HG03378 (cell line): Measurements from ENCODE around the gene FOXN3.
"Not testable (repeated sequence)": the region's sequence is repeated elsewhere in the genome, so short reads cannot be mapped to it uniquely, and the experiment has no call there.

Experiments used
- ATAC-seq: cut with Tn5 transposase; IDR thresholded peaks from one replicate; pipeline ENCODE4 v1.9.1; 2021; ENCODE audit warnings: mild to moderate bottlenecking, moderate library complexity; ENCODE audit not compliant: unreplicated experiment

Gene FOXN3

DNA sequence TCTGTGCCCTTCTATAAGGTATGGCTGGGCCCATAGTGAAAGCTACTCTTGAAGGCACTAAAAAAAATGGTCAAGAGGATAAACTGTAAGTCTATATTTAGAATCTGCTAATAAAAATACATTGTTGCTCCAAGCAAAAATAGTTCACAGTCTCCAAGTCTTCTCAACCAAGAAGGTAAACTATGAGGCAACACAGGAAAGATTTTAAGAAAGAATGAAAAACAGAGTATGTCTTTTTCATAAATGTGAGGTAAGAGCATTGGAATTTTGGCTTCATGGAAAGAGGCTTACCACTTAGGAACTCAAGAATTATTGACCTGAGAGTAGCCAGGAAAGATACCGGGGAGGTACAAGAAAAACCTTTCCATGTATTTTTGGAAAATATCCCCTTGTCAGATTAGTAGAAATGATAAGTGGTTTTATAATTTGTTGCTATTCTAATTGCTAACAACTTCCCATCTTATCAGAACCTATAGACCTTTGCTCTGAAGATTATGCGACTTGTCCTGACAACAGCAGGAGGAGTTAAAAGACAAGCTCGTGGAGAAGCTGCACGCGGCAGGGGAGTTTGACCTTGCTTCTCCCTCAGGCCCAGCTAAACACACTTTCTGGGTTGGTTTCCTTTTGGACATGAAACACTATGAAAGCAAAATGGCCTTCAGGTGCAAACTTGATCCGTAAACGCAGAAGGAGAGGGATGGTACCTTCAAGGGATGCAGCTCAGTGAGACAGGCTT lies 238.1 kb downstream of the FOXN3 start:
- ATAC-seq, result no peak

DNA sequence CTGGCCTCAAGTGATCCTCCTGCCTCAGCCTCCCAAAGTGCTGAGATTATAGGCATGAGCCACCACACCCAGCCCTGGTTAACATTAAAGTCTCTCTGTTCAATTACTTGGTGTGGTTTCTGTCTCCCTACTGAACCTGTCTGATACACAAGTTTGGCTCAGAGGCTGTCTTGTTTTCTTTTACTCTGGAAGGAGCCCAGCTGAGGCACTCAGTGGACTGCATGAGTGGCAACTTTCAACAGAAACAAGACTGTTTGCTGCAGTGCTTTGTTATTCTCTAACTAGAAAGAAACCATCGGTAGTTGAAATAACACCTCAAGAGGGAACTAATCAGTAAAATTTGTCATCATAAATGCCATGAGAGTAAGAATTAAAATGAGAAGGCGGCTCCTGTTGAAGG lies 238.7 kb downstream of the FOXN3 start:
- no peak for ATAC-seq

DNA sequence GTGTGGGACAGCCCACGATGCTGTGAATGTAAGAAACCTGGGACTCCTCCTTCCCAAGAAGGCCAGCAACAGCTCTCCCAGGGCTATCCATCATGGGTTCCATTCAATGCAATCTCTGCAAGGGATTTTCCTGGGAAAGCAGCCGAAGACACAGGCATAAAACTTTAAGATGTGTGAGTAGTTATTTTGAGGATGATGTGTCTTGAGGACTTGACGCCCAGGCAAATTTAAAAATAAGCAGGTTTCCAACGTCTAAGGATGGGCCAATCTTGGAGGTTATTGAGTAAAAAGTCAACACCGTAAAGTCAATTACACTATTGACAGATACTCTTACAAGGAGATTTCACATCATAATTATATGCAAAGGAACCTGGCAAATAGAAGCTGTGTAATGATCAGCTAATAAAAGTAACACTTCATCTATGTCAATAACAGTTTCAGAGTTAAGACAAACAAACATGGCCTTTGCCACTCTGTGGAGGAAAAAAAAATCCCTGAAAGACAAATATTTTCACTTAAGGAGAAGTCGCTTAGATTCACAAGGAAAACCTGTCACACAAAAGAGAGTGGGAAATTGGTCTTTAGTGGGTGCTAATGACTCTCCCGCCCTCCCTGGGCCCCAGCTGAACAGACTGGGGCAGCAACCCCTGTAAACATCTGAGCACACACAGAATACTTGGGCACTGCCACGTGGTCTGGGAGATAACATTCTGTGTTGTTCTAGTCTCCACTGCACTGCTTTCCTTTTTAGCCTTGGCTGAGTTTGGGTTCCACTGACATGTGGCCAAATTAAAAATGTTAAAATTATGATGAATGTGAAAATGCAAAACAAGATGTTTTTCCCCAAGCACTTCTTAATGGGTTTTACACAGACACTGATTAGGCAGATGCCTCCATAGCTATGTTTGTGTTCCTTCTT lies 240.9 kb downstream of the FOXN3 start:
- ATAC-seq, result no peak

DNA sequence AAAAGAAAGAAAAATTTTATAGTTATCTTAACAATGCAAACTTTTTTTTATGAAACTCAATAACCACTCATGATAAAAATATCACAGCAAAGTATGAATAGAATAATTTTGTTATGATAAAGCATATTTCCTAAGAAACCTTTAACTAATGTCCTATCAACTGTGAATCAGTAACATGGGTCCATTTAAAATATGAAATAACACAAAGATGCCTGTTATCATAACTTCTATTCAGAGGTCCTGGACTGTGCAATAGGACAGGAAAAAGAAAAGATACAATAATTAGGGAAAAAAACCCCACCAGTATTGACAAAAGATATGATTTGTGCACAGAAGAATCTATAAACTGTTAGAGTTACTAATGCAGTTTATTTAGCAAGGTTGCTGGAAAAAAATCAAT lies 245.4 kb downstream of the FOXN3 start:
- ATAC-seq, result no peak

DNA sequence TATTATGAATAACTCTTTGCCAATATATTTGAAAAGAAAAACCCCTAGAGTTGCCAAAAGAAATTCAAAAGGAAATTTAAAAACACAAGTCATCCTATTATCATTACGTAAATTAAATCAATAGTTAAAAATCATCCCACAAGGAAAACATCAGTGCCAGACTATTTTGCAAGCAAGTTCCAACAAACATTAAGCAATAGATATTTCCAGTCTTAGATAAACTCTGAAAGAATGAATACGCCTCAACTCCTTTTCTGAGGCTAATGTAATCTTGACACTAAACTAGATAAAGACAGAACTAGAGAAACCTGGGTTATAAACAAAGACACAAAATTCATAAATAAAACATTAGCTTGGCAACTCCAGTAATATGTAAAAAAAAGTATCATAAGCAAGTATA lies 245.9 kb downstream of the FOXN3 start:
- ATAC-seq, result no peak

DNA sequence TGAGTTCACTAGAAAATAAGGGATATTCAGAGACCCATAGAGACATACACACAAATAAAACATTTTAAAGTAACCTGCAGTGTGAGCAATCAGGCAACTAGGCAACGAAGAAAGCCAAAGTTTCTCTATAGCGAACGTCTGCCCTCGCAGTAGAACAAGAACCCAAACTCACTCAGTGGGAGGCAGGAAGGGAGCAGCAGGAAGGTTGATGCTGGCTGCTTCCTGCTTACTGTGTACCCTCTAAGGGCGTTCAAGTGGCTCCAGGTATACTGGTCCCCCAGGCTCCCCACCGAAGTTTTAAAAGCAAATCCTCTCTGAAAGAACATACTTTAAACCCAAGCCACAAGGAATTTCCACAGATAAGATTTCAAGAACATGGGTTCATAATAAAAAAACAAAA lies 249.3 kb downstream of the FOXN3 start:
- ATAC-seq, result no peak

DNA sequence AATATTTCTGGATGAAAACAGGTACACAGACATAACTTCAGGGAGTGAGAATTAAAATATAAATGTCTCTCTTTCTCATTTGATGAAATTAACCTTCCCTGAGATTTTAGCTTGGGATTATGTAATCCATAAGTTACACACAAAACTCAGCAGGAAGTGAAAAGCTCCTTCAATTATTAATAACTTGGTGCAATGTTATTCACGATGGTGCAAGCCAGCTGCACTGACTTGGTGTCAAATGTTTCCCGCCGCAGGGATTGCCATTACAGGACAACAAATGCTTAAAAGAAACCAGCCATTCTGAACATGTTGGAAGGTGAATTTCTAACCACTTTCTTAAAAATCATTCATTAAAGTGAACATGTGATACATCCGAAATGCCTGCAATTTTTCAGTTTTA lies 250.4 kb downstream of the FOXN3 start:
- ATAC-seq, result no peak

DNA sequence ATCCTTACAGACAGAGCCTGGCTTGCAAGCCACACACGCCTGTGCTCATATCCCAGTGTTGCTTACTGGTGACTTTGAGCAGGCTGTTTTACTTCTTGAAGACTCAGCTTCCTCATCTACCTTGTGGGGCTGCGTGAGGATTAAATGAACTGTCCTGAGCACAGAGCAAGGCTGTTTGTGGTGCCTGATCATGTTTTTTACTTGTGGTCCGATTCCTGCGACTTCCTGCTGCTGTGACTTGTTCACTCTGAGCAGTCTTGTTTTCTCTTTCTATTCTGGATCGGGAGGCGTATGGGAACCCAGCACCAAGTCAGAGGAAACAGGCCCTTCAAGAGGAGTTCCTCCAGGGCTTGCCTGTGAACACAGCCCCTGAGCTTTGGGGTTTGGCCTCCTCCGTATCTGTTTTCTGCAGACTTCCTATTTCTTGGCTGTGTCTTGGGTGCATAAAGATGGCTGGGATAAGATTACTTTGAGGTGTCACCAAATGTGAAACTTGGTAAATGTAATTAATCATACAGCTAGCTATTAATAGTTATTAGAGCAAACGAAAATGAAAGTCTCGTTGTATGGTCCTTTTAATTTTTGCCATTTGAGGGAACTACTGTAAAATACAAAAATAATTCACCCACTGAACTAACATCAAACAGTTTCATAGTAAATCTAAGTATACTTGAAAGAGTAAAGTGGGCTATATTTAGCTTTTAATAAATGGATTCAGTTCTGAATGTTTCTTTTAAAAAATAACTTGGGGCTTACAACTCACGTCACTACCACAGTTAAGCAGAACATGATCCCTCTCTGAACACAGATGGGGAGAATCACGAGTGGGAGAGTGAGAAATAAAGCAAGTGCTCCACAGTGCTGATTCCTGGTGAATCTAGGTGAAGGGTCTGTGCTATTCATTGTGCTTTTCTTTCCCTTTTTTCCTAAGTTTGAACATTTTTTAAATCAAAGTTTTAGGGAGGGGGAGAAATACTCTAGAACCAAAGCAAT lies 251.5 kb downstream of the FOXN3 start:
- peak; percentile 65 for ATAC-seq

DNA sequence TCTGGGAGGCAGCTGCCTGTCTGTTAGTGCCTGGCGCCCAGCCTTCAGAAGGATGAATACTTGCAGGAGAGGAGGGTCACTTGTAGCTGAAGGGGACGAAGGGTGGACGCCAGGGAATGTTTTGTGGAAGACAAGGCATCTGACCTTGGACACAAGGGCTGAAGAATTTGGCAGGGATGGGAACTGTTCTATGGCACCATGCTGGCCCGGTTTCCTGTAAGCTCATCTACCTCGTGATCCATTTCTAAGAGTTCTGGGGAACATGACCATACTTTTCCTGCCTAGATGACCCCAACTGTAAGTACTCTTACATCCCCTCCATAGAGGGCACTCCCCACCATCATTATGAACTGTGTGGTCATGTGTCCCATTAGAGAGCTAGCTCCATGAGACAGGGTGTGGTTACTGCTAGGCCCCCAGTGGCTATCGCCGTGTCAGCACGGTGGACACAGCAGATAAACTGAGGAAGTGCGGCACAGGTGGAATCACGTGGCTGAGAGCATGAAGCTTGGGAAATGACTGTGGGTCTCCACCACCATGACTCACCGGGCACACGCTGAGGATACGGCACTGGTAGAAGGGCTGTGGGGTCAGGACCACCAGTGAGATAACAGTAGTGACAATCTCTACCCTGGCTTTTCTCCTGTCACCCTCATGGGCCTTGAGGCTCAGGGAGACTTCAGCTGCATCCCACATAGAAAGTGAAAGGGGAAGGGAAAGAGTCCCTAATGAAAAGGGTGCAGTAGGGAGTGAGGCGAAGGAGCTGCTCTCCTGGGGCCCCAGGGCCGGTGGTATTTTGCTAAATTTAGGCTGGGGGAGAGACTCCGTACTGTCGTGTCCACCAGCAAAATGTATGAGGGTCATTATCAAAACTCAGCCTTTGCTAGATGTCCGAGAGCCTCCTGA lies 252.6 kb downstream of the FOXN3 start:
- peak; percentile 30 for ATAC-seq

DNA sequence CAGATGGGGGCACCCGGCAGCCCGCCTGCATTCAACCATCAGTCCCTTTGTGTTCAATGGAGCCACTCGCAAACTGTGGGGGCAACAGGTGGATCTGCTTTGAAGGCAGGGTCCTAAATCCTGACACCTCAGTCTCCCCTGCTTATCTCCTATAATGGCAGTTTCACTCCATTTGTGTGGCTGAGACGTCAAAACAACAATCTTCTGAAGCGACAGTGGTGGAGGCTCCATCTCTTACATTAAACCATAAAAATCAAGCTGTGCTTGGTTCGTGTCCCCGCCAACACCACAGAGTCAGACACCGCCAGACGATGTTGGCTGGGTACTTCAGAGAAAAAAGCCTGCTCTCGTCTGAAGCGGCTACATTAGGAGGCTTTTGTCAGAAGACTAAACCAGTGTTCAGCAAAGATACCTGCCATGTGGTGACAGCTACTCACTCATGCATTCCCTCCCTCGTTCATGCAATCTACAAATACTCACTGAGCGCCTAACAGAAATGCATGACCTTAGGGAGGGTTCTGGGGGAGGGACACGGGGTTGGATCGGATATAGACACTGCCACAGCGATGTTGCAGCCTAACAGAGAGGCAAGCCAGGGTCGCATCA lies 253.9 kb downstream of the FOXN3 start:
- ATAC-seq, result no peak

DNA sequence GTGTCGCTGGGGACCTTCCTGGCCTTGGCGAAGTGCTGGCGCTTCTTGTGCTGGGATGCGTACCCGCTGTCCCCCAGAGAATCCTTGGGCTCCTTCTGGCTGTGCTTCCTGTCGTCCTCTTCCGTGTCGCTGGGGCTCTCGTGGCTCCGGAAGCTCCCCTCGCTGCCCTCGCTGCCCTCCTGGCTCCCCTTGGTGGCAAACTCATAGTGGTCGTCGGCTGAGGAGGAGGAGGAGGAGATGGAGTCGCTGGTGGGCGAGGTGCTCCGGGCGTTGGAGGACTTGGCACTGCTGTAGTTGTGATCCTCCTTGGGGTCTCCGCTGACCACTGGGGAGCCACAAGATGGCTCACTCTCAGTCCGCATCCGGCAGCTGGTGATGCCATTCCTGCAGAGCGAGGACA lies 254.4 kb downstream of the FOXN3 start:
- ATAC-seq, result no peak

DNA sequence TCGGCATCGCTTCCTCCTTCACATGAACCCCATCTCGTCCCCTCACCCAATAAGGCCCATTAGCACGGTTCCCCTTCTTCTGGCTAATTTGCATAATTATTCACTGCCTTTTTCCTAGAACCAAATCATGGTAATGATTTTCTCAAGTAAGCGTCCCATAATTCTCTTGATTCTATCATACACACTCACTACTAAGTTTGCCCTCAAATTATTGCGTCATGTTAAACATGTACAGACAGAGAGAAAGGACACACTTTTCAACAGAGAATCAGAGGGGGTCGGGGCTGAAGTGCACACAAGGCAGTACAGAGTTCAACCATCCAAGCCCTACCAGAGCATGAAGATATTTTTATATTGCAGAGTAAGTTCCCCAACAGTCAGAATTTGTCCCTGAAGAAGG lies 256.6 kb downstream of the FOXN3 start:
- no peak for ATAC-seq

DNA sequence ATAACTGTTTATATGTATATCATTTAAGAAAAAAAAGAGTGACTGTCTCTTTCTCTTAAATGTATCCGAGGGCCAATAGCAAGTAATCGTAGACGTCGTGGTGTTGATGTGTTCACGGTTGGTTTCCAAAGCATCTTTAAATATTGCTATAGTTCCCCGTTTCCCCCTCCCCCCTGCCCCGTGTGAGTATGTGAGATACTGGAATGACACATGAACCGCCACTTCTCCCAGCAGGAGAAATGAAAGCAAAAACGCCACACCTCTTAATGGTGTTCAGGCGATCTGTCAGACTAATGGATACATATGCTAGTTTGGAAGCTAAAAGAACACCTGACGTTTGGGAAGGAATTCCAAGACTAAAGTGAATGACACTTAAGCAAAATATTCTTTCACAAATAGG lies 258.3 kb downstream of the FOXN3 start:
- ATAC-seq, result no peak

DNA sequence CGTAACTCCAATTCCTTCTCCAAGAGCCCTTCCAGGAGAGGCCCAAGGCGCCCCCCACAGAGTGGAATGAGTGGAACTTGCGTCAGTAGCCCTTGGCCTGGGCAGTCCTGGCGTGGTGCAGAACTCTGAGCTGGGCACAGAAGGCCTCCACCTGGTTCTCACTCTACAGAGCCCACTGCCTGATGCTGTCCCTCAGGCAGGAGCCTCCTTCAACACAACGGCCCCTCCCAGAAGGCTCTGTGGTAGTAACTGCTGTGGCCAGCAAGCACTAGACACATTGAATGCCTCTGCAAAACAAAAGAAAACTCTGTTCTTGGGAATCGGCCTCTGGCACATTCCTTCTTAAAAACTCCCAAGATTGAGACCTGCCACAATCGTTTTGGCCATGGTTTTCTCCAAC lies 258.9 kb downstream of the FOXN3 start:
- not testable (repeated sequence) for ATAC-seq

DNA sequence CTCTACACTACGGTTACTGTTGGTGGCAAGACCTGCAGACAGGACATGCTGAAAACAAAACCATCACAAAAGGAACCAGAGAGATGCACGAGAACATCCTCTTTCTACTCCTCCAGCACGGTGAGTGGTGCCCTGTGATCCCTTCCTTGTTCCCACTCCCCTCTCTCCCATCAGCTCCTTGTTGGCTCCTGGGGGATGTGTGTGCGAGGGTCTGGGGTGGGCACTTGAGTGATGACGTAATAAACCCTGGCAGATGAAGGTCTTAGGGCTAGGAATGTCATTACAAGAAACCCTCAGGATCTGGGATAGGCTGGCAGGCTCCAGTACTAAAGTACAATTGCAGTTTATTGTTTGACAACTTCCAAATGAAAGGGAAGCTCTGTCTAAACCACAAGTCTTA lies 261.5 kb downstream of the FOXN3 start:
- ATAC-seq, result no peak

DNA sequence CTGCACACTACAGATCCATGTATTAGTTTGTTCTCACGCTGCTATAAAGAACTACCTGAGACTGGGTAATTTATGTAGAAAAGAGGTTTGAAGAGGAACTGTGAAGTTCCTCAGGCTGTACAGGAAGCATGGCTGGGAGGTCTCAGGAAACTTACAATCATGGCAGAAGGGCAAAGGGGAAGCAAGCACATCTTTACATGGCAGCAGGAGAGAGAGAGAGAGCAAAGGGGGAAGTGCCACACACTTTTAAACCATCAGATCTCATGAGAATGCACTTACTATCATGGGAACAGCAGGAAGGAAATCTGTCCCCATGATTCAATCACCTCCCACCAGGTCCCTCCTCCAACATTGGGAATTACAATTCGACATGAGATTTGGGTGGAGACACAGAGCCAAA lies 265.3 kb downstream of the FOXN3 start:
- not testable (repeated sequence) for ATAC-seq

DNA sequence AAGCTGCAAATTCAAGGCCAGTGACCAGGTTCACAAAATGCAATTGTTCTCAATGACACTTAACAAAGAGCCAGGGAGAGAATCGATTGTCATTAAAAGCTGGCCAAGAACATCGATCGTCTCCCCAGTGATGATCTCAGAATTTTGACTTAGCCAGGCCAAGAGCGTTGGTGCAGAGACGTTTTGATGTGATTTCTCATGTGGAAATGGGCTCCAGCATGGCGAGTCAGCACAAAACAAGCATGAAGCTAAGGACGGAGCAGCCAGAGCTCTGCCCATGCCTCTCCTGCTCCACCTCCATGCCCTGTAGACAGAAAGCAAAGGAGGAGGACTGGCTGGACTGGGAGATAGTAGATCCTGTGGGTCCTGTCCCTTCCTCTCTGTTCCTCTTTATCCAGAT lies 270.8 kb downstream of the FOXN3 start:
- ATAC-seq, result no peak

DNA sequence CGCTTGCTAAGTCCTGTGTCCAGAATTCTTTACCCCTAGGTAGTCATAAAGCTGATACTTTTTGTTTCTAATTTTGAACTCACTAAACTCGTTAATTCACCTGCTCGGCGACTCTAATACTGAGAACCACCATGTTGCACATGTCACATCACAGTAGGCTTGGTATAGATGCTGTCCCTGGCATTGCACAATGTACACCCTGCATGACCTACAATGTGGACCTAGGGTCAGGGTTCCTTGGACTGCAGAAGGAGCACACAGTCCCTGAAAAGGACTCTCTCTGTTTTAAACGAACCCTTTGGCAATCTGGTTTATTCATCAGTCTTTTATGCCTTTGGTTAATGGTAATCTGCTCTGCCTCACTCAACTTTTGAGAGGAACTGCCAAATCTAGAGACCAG lies 272.4 kb downstream of the FOXN3 start:
- ATAC-seq, result no peak

DNA sequence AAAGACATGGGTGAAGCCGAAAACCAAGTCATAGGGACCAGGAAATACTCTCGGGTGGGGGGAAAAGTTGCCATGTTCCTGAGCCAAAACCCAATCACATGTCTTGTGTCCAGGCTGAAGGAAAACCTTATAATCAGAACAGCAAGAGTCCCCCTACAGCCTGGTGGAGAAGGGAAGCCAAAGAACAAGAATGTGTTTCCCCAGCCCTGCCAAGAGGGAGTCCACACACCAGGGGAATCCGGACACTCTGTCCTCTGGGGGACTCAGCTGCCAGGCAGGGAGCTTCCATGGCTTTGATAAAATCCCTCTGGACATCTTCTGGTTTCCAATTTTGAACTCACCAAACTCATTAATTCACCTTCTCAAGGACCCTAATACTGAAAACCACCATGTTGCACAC lies 273.0 kb downstream of the FOXN3 start:
- no peak for ATAC-seq

DNA sequence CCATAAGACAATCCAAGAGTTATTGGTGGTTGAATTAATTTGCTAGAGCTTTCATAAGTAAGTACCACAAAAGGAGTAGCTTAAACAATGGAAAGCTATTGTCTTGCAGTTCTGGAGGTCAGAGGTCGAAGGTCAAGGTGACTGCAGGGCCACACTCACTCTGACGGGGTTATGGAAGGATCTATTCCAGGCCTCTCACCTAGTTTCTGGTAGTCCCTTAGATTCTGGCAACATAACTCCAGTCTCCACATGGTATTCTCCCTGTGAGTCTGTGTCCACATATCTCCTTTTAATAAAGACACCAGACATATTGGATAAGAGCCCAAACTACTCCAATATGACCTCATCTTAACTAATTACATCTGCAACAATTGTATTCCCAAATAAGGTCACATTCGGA lies 273.4 kb downstream of the FOXN3 start:
- ATAC-seq, result no peak
